ENCODE results near the gene IMP3. TPM values are rescaled to one million over a fixed set of nuclear protein-coding genes. Genes with fewer than 3 reads are reported as not detected.

IMP3 gene
- total and polyA plus RNA-seq, 9 of the 15 experiments (the other 6 are each of a cell fraction or from before 2014, with no cell fraction given) = 14.5 to 160 (median 74.4) TPM

GRCh38 chr15:75648156-75649000 is 8.4 kb upstream of the IMP3 start (continued):
- TF ChIP-seq PRDM10 (IDR thresholded peaks at IDR 0.05; ENCODE audit: partially characterized antibody) (peak; percentile 92), NFXL1 (CRISPR knock-in tag; IDR thresholded peaks at IDR 0.05) (no peak), ZSCAN32 (CRISPR knock-in tag; IDR thresholded peaks at IDR 0.05) (no peak), DIDO1 (tag; IDR thresholded peaks at IDR 0.05; ENCODE audit: low read depth) (no peak), TAF15 (IDR thresholded peaks at IDR 0.05; ENCODE audit: low read depth, low read length) (no peak), BDP1 (IDR thresholded peaks at IDR 0.05; ENCODE audit: insufficient read depth, insufficient read length) (no peak)
